ENCODE results near the gene RAPGEF5.

Gene RAPGEF5

DNA sequence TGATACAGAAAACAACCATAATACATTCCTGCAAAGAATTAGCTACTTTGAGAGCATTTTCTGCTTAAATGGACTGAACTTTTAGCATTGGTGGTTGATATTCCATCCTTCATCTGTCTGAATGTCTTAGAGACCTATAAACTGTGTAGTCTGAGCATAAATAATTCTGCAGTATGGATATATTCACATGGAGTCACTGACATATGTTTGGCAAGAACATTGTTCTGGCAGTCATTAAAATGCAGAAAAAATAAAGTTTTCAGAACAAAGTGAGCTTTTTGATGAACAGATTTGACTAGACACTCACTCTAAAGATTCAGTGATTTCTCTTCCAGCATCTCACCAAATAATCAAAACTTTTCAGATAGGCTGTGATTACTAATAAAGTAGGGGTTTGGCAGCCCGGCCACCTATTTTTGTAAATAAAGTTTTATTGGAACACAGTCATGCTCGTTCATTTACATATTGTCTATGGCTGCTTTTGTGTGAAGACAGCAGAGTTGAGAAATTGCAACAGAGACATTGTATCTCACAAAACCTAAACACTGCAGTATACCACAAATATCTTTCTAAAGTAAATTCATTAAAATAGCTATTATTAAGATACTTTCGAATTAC lies 44.1 kb upstream of the RAPGEF5 start:
- TF ChIP-seq, protein P1, sequence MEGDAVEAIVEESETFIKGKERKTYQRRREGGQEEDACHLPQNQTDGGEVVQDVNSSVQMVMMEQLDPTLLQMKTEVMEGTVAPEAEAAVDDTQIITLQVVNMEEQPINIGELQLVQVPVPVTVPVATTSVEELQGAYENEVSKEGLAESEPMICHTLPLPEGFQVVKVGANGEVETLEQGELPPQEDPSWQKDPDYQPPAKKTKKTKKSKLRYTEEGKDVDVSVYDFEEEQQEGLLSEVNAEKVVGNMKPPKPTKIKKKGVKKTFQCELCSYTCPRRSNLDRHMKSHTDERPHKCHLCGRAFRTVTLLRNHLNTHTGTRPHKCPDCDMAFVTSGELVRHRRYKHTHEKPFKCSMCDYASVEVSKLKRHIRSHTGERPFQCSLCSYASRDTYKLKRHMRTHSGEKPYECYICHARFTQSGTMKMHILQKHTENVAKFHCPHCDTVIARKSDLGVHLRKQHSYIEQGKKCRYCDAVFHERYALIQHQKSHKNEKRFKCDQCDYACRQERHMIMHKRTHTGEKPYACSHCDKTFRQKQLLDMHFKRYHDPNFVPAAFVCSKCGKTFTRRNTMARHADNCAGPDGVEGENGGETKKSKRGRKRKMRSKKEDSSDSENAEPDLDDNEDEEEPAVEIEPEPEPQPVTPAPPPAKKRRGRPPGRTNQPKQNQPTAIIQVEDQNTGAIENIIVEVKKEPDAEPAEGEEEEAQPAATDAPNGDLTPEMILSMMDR (IDR thresholded peaks at IDR 0.05; ENCODE audit: unreplicated experiment in 3 of 3), result no peak
- peaks cover 6% of the 10 kb centered on the region for H3K4me1 Mint-ChIP-seq
- no peaks in the 10 kb centered on the region for H3K36me3 Mint-ChIP-seq (ENCODE audit: low read depth)
- no peaks in the 10 kb centered on the region for H3K9me3 Mint-ChIP-seq
- H3K4me3 Mint-ChIP-seq, result no peak overlapping the region
- peaks cover 10% of the 10 kb centered on the region for H3K27me3 Mint-ChIP-seq (ENCODE audit: low read depth)
- no peak overlapping the region for H3K27ac Mint-ChIP-seq

GRCh38 chr7:22400150-22400814 lies 43.3 kb upstream of the RAPGEF5 start:
- TF ChIP-seq, protein P1 (IDR thresholded peaks at IDR 0.05; ENCODE audit: unreplicated experiment in 3 of 3), result no peak
- H3K4me1 Mint-ChIP-seq, result peaks cover 6% of the 10 kb centered on the region
- H3K27me3 Mint-ChIP-seq (ENCODE audit: low read depth), result peaks cover 13% of the 10 kb centered on the region
- no peaks in the 10 kb centered on the region for H3K9me3 Mint-ChIP-seq
- no peak overlapping the region for H3K27ac Mint-ChIP-seq
- H3K36me3 Mint-ChIP-seq (ENCODE audit: low read depth), result no peaks in the 10 kb centered on the region
- no peak overlapping the region for H3K4me3 Mint-ChIP-seq

GRCh38 chr7:22399546-22399945 lies 42.6 kb upstream of the RAPGEF5 start:
- Mint-ChIP-seq H3K4me1 (peaks cover 6% of the 10 kb centered on the region), H3K36me3 (ENCODE audit: low read depth) (no peaks in the 10 kb centered on the region), H3K27ac (no peak overlapping the region), H3K4me3 (no peak overlapping the region), H3K27me3 (ENCODE audit: low read depth) (peaks cover 13% of the 10 kb centered on the region), H3K9me3 (no peaks in the 10 kb centered on the region)
- TF ChIP-seq, protein P1 (IDR thresholded peaks at IDR 0.05; ENCODE audit: unreplicated experiment in 3 of 3), result no peak

DNA sequence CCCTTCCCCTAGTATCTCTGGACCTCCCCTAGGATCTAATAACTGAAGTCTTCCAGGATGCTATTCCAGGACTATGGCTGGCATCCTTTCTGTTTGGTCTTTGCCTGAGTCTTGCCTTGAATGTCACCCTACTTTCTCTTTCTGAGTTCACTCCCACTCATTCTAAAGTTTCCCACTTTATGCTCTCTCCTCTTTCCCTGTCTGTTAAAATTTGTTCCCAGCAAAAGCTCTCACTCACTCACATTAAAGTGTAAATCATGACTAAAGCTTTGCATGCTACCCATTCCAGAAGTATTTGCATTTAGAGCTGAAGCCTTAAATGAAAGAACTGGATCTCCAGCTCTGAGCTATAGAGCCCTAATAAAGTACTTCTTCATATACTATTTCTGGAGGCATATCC lies 42.1 kb upstream of the RAPGEF5 start:
- H3K27me3 Mint-ChIP-seq (ENCODE audit: low read depth), result peaks cover 13% of the 10 kb centered on the region
- TF ChIP-seq, protein P1 (IDR thresholded peaks at IDR 0.05; ENCODE audit: unreplicated experiment in 3 of 3), result no peak
- H3K36me3 Mint-ChIP-seq (ENCODE audit: low read depth), result no peaks in the 10 kb centered on the region
- no peaks in the 10 kb centered on the region for H3K9me3 Mint-ChIP-seq
- H3K4me3 Mint-ChIP-seq, result no peak overlapping the region
- H3K4me1 Mint-ChIP-seq, result peaks cover 6% of the 10 kb centered on the region
- H3K27ac Mint-ChIP-seq, result no peak overlapping the region

- H3K27ac Mint-ChIP-seq, result no peak overlapping the region
- TF ChIP-seq, protein P1 (IDR thresholded peaks at IDR 0.05; ENCODE audit: unreplicated experiment in 3 of 3), result no peak
- no peaks in the 10 kb centered on the region for H3K36me3 Mint-ChIP-seq (ENCODE audit: low read depth)
- no peak overlapping the region for H3K4me3 Mint-ChIP-seq
- H3K9me3 Mint-ChIP-seq, result no peaks in the 10 kb centered on the region
- peaks cover 18% of the 10 kb centered on the region for H3K27me3 Mint-ChIP-seq (ENCODE audit: low read depth)
- H3K4me1 Mint-ChIP-seq, result peaks cover 6% of the 10 kb centered on the region
Observed at GRCh38 chr7:22397981-22398380, 41.0 kb upstream of the RAPGEF5 start.

GRCh38 chr7:22395222-22395621 lies 38.3 kb upstream of the RAPGEF5 start:
- TF ChIP-seq, protein P1 (IDR thresholded peaks at IDR 0.05; ENCODE audit: unreplicated experiment in 3 of 3), result no peak
- no peak overlapping the region for H3K27ac Mint-ChIP-seq
- peaks cover 6% of the 10 kb centered on the region for H3K4me1 Mint-ChIP-seq
- peaks cover 18% of the 10 kb centered on the region for H3K27me3 Mint-ChIP-seq (ENCODE audit: low read depth)
- H3K36me3 Mint-ChIP-seq (ENCODE audit: low read depth), result no peaks in the 10 kb centered on the region
- no peaks in the 10 kb centered on the region for H3K9me3 Mint-ChIP-seq
- H3K4me3 Mint-ChIP-seq, result no peak overlapping the region
